Measurements from ENCODE around the gene DNM2.

- peak; percentile 21; the same call in 1 of the 2 replicates for TF ChIP-seq CTCF (IDR thresholded peaks at IDR 0.05; ENCODE audit: low read depth, low read length)
- no peak for TF ChIP-seq EZH2phosphoT487 (IDR thresholded peaks at IDR 0.05; ENCODE audit: low read depth)
Measured at GRCh38 chr19:10828981-10829821, 111.3 kb downstream of the DNM2 start.

Data from OCI-LY3 (cell line).